Erythroblast (primary cell): ENCODE results near the gene CFAP46.

Source experiments
- GATA1 ChIP-seq: IDR thresholded peaks from 2 replicates; pipeline ENCODE4 v1.6.1; 2011; ENCODE audit warnings: low read depth, mild to moderate bottlenecking, control low read depth, low read length, moderate library complexity
- POLR2A ChIP-seq: IDR thresholded peaks from 2 replicates; pipeline ENCODE4 v1.6.1; 2011; ENCODE audit warnings: mild to moderate bottlenecking, low read length

DNA sequence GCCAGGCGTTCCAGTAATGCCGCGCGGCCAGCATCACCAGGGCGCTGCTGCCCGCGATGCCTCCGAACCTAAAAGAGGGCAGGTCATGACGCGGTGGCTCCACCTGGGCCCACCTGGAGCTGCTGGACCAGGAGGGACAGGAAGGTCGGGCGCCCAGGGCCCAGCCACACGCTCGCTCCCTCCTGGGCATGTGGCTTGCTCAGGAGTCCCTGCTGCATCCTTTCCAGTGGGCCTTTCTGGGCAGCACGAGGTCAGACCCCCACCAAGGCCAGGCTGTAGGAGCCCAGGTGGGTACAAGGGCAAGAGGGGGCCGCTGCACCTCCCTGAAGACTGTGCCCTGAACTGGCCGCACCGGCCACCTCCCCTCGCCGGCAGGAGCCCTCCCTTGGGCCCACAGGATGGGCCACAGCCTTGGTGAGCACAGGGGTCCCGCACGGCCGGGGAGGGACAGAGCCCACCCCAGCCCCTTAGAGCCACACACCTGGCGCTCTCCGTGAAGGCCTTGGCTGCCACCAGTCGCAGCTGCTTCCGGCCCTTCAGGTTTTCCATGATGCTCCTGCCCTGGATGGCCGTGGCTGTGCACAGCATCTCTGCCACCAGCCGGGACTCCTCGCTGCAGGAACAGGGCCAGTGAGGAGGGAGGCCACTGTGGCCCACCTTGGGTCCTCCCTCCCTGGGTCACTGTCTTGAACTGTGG lies 43.2 kb downstream of the CFAP46 start:
- TF ChIP-seq POLR2A (no peak), GATA1 (no peak)
